DND-41 (cell line): Measurements from ENCODE around the gene TMCO1.
A peak's percentile ranks its signal among the peaks of the same experiment; 100 is the strongest.
"Not testable (repeated sequence)": the region's sequence is repeated elsewhere in the genome, so short reads cannot be mapped to it uniquely, and the experiment has no call there.

Experiments
- ATAC-seq: fragments of 200-7000 bp; cut with Tn5 transposase; 3 replicates; pipeline ENCODE4 v1.9.1; 2021; ENCODE audit warnings: low read depth; ENCODE audit not compliant: insufficient read depth
- DNase-seq: peaks from one replicate; pipeline ENCODE4 v3.0.0-alpha.2; 2020
- H2AFZ ChIP-seq: 2 replicates; pipeline ENCODE4 v1.6.0; 2012; ENCODE audit warnings: low read depth, low read length
- H3K27ac ChIP-seq: 2 replicates; pipeline ENCODE4 v1.5.1; 2012; ENCODE audit warnings: low read length, inconsistent platforms
- H3K27me3 ChIP-seq: fragments of 200-600 bp; sonication (generic); 2 replicates; pipeline ENCODE4 v1.6.0; 2012; ENCODE audit warnings: low read length, mild to moderate bottlenecking, inconsistent platforms; ENCODE audit not compliant: insufficient read depth, poor library complexity
- H3K36me3 ChIP-seq: 2 replicates; pipeline ENCODE4 v1.5.1; 2012; ENCODE audit warnings: low read length, inconsistent platforms; ENCODE audit not compliant: insufficient read depth
- H3K4me1 ChIP-seq: 2 replicates; pipeline ENCODE4 v1.5.1; 2012; ENCODE audit warnings: mild to moderate bottlenecking, low read length; ENCODE audit not compliant: insufficient read depth
- H3K4me2 ChIP-seq: 2 replicates; pipeline ENCODE4 v1.6.0; 2012; ENCODE audit warnings: mild to moderate bottlenecking, moderate library complexity, low read length, inconsistent platforms; ENCODE audit not compliant: insufficient read depth
- H3K4me3 ChIP-seq, 2 experiments: fragments of 200-600 bp in 1 of 2; shearing (Covaris generic) in 1 of 2; 2 replicates each; pipeline ENCODE4 v1.5.1; 2012 to 2016; ENCODE audit warnings: inconsistent platforms in 2 of 2, low read length in 2 of 2, mild to moderate bottlenecking in 2 of 2, low read depth in 1 of 2, moderate library complexity in 1 of 2
- H3K79me2 ChIP-seq: 2 replicates; pipeline ENCODE4 v1.6.0; 2012; ENCODE audit warnings: low read length, inconsistent platforms; ENCODE audit not compliant: insufficient read depth
- H3K9ac ChIP-seq: 2 replicates; pipeline ENCODE4 v1.6.0; 2012; ENCODE audit warnings: low read depth, mild to moderate bottlenecking, inconsistent platforms, low read length, moderate library complexity
- H3K9me3 ChIP-seq: 2 replicates; pipeline ENCODE4 v1.5.1; 2012; ENCODE audit warnings: low read length, moderate library complexity, mild to moderate bottlenecking, inconsistent platforms; ENCODE audit not compliant: insufficient read depth, severe bottlenecking
- H4K20me1 ChIP-seq: 2 replicates; pipeline ENCODE4 v1.6.0; 2012; ENCODE audit warnings: low read length; ENCODE audit not compliant: insufficient read depth
- CTCF ChIP-seq: IDR thresholded peaks from 2 replicates; pipeline ENCODE4 v1.5.1; 2012; ENCODE audit warnings: borderline replicate concordance, low read length, moderate library complexity, mild to moderate bottlenecking; ENCODE audit not compliant: poor library complexity, severe bottlenecking; ENCODE audit errors: extremely low read depth
- EZH2 ChIP-seq: IDR thresholded peaks from 3 replicates; pipeline ENCODE4 v1.6.1; 2012; ENCODE audit warnings: borderline replicate concordance, low read depth, mild to moderate bottlenecking, moderate library complexity, low read length, inconsistent platforms; ENCODE audit not compliant: severe bottlenecking

TMCO1 gene

DNA sequence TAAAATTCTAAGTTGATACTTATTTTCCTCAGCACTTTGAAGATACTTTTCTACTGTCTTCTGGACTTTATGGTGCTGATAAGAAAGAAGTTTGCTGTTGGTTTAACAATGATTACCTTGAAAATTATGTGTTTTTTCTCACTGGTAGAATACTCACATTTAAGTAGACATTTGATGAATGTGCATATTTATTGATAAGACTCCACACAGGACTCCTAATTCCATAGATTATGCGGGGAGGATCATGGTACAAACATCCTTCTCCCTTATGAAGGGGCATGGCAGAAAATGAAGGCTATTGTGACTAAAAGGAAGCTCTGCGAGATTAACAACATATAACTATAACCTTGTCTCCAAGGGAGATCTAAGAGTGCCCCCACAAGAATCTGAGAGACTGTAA lies 41.8 kb downstream of the TMCO1 start:
- TF ChIP-seq EZH2 (no peak), CTCF (no peak)
- no peaks in the 10 kb centered on the region for H3K79me2 ChIP-seq
- peaks cover 36% of the 10 kb centered on the region for H3K36me3 ChIP-seq
- ATAC-seq: no peak
- no peak overlapping the region for H3K4me3 ChIP-seq
- H3K9ac ChIP-seq: no peak overlapping the region
- no peak overlapping the region for H3K4me2 ChIP-seq
- no peaks in the 10 kb centered on the region for H4K20me1 ChIP-seq
- H3K4me1 ChIP-seq: no peaks in the 10 kb centered on the region
- H3K27me3 ChIP-seq: no peaks in the 10 kb centered on the region
- no peak overlapping the region for H3K27ac ChIP-seq
- DNase-seq: no peak
- H2AFZ ChIP-seq: no peak overlapping the region
- no peaks in the 10 kb centered on the region for H3K9me3 ChIP-seq

GRCh38 chr1:165726169-165726568 lies 42.5 kb downstream of the TMCO1 start:
- no peak for TF ChIP-seq EZH2
- no peak for TF ChIP-seq CTCF
- no peak for ATAC-seq

DNA sequence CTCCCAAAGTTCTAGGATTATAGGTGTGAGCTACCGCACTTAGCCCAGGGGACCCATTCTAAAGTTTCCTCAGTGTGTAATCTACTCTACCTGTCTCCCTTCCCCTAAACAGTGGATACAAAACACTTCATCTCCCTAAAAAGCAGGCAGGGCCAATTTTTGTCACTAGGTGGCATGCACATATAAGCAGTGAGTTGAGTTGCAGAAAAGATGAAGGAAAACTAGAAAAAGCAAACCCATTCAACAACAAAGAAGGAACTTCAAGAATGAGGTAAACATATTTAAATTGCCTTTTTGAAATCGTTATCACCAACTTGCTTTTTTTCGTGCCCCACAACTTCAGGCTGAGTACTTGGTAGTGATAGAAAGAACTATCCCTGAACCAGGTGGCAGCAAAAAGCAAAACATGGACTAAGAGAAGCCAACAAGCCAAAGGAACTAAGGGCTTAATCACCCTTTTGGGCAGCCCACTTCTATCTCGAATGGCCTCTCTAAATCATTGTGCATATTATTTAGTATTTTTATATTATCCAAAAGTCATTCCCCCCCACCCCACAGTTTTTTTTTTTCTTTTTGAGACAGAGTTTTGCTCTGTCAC lies 50.7 kb downstream of the TMCO1 start:
- Histone ChIP-seq H3K9ac (no peak overlapping the region), H3K4me3 (no peak overlapping the region), H4K20me1 (no peaks in the 10 kb centered on the region), H3K4me2 (no peak overlapping the region), H3K4me1 (peaks cover 3% of the 10 kb centered on the region; the same call in 1 of the 2 replicates), H3K79me2 (no peaks in the 10 kb centered on the region), H2AFZ (0 out of 2 replicates have a peak overlapping the region, but pooled peaks have one; percentile 36), H3K9me3 (no peaks in the 10 kb centered on the region), H3K27ac (no peak overlapping the region), H3K36me3 (no peaks in the 10 kb centered on the region), H3K27me3 (no peaks in the 10 kb centered on the region)
- ATAC-seq (peak; percentile 88), DNase-seq (peak; percentile 69)
- peak; percentile 92 for TF ChIP-seq CTCF
- no peak for TF ChIP-seq EZH2

More at GRCh38 chr1:165726169-165726568, 42.5 kb downstream of the TMCO1 start:
- no peak for DNase-seq
- H4K20me1 ChIP-seq: no peaks in the 10 kb centered on the region
- peaks cover 32% of the 10 kb centered on the region for H3K36me3 ChIP-seq
- H3K27me3 ChIP-seq: no peaks in the 10 kb centered on the region
- H3K9me3 ChIP-seq: no peaks in the 10 kb centered on the region
- no peaks in the 10 kb centered on the region for H3K4me1 ChIP-seq
- H3K79me2 ChIP-seq: no peaks in the 10 kb centered on the region
- no peak overlapping the region for H3K9ac ChIP-seq
- H3K27ac ChIP-seq: no peak overlapping the region
- H3K4me2 ChIP-seq: no peak overlapping the region
- no peak overlapping the region for H2AFZ ChIP-seq
- no peak overlapping the region for H3K4me3 ChIP-seq

DNA sequence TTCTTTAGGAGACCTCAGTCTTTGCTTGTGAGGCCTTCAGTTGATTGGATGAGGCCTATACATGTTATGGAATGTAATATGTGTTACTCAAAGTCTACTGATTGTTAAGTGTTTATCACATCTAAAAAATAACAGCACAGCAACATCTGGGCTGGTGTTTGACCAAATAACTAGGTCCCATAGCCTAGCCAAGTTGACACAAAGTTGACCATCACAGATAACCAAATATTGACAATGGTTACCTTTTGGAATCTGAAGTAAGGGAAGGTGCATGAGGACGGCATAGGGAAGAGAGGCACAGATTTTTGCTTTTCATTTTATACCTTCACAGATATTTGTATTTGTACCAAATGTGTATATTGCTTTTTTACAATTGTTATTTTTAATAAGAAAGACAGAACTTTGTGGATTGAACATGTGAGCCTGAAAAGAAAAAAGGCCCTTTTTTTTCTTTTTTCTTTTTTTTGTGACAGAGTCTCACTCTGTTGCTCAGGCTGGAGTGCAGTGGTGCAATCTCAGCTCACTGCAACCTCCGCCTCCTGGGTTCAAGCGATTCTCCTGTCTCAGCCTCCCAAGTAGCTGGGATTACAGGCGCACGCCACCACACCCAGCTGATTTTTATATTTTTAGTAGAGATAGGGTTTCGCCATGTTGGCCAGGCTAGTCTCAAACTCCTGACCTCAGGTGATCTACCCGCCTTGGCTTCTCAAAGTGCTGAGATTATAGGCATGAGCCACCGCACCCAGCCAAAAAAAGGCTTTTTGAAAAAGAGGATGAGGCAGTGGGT lies 52.2 kb downstream of the TMCO1 start:
- H3K4me2 ChIP-seq, H3K9me3 ChIP-seq, ATAC-seq, H3K9ac ChIP-seq, H3K27ac ChIP-seq, H4K20me1 ChIP-seq, H2AFZ ChIP-seq, H3K4me1 ChIP-seq, H3K4me3 ChIP-seq, DNase-seq, H3K36me3 ChIP-seq, H3K27me3 ChIP-seq, H3K79me2 ChIP-seq: not testable (repeated sequence)
